ENCODE data around the gene PPIL6. TPM values are rescaled to one million over a fixed set of nuclear protein-coding genes. Genes with fewer than 3 reads are reported as not detected.

PPIL6 gene
- total and polyA plus RNA-seq, 2 donors from 2014 or later, result 6.0 to 8.4 TPM

- no peak for DNase-seq
- no peaks in the 10 kb centered on the region for H3K36me3 ChIP-seq (ENCODE audit: control insufficient read depth in 2 of 3, insufficient read depth in 3 of 3, low read length in 3 of 3)
- intact Hi-C loops (cut with DNase I), result loop anchor here (10.0 kb wide), 1 partner anchor 203 kb away; no protein-coding TSS in a partner anchor
Observed at GRCh38 chr6:109388265-109388664, 52.2 kb downstream of the PPIL6 start.

GRCh38 chr6:109383438-109383940 lies 56.9 kb downstream of the PPIL6 start:
- peak overlapping the region; percentile 90 to 96 (median 95) for H3K4me3 ChIP-seq (ENCODE audit: low read length in 3 of 3)

More at GRCh38 chr6:109388265-109388664, 52.2 kb downstream of the PPIL6 start:
- Histone ChIP-seq H3K9ac (ENCODE audit: low read length in 3 of 3) (no peak overlapping the region), H3K4me3 (ENCODE audit: low read length in 3 of 3) (no peak overlapping the region), H3K27ac (ENCODE audit: low read depth in 2 of 2, low read length in 2 of 2) (no peak overlapping the region), H3K9me3 (ENCODE audit: control insufficient read depth in 2 of 3, insufficient read depth in 1 of 3, low read length in 3 of 3) (no peaks in the 10 kb centered on the region), H3K27me3 (ENCODE audit: control insufficient read depth, insufficient read depth, low read length) (no peaks in the 10 kb centered on the region), H3K4me1 (ENCODE audit: control insufficient read depth in 2 of 3, insufficient read depth in 2 of 3, low read depth in 1 of 3, low read length in 3 of 3) (peaks cover 0 to 4% (median 3%) of the 10 kb centered on the region in 3 donors)
- TF ChIP-seq CTCF (IDR thresholded peaks at IDR 0.05; ENCODE audit: borderline replicate concordance, extremely low read depth, insufficient read depth), result no peak
- FAIRE-seq, result no peak

GRCh38 chr6:109382576-109383437 lies 57.6 kb downstream of the PPIL6 start:
- Histone ChIP-seq H3K4me1 (ENCODE audit: control insufficient read depth in 2 of 3, insufficient read depth in 2 of 3, low read depth in 1 of 3, low read length in 3 of 3) (peaks cover 0 to 11% (median 9%) of the 10 kb centered on the region in 3 donors), H3K4me3 (ENCODE audit: low read length in 3 of 3) (peak overlapping the region; percentile 90 to 96 (median 95)), H3K9ac (ENCODE audit: low read length in 3 of 3) (peak overlapping the region; percentile 51 to 99 (median 94)), H3K36me3 (ENCODE audit: control insufficient read depth in 2 of 3, insufficient read depth in 3 of 3, low read length in 3 of 3) (no peaks in the 10 kb centered on the region), H3K27ac (ENCODE audit: low read depth in 2 of 2, low read length in 2 of 2) (peak overlapping the region; percentile 95 to 100), H3K27me3 (ENCODE audit: control insufficient read depth, insufficient read depth, low read length) (no peaks in the 10 kb centered on the region), H3K9me3 (ENCODE audit: control insufficient read depth in 2 of 3, insufficient read depth in 1 of 3, low read length in 3 of 3) (no peaks in the 10 kb centered on the region)
- DNase-seq, result peak; percentile 95 to 98 (median 97)
- intact Hi-C loops (cut with DNase I), result loop anchor here (10.0 kb wide), 1 partner anchor 198 kb away; no protein-coding TSS in a partner anchor
- TF ChIP-seq CTCF (IDR thresholded peaks at IDR 0.05; ENCODE audit: borderline replicate concordance, extremely low read depth, insufficient read depth), result peak; percentile 39
- peak; percentile 88 for FAIRE-seq

More at GRCh38 chr6:109383438-109383940, 56.9 kb downstream of the PPIL6 start:
- DNase-seq (no peak), FAIRE-seq (no peak)
- no peaks in the 10 kb centered on the region for H3K9me3 ChIP-seq (ENCODE audit: control insufficient read depth in 2 of 3, insufficient read depth in 1 of 3, low read length in 3 of 3)
- intact Hi-C loops (cut with DNase I), result loop anchor here (10.0 kb wide), 1 partner anchor 199 kb away; no protein-coding TSS in a partner anchor
- H3K27ac ChIP-seq (ENCODE audit: low read depth in 2 of 2, low read length in 2 of 2), result peak overlapping the region; percentile 95 to 100
- peaks cover 0 to 9% (median 8%) of the 10 kb centered on the region in 3 donors for H3K4me1 ChIP-seq (ENCODE audit: control insufficient read depth in 2 of 3, insufficient read depth in 2 of 3, low read depth in 1 of 3, low read length in 3 of 3)
- peak overlapping the region; percentile 32 to 99 (median 51) for H3K9ac ChIP-seq (ENCODE audit: low read length in 3 of 3)
- TF ChIP-seq CTCF (IDR thresholded peaks at IDR 0.05; ENCODE audit: borderline replicate concordance, extremely low read depth, insufficient read depth), result no peak
- H3K27me3 ChIP-seq (ENCODE audit: control insufficient read depth, insufficient read depth, low read length), result no peaks in the 10 kb centered on the region
- H3K36me3 ChIP-seq (ENCODE audit: control insufficient read depth in 2 of 3, insufficient read depth in 3 of 3, low read length in 3 of 3), result no peaks in the 10 kb centered on the region

Measured in kidney (tissue), 14 donors.